ENCODE results near the gene CENPQ. TPM values are rescaled to one million over a fixed set of nuclear protein-coding genes. Genes with fewer than 3 reads are reported as not detected.

CENPQ gene, protein sequence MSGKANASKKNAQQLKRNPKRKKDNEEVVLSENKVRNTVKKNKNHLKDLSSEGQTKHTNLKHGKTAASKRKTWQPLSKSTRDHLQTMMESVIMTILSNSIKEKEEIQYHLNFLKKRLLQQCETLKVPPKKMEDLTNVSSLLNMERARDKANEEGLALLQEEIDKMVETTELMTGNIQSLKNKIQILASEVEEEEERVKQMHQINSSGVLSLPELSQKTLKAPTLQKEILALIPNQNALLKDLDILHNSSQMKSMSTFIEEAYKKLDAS
- total RNA-seq, result 10 to 100 TPM; 14.1 to 16.6 TPM

GRCh38 chr6:49462927-49463611 is at the start of gene CENPQ, which contains the start of gene MMUT:
CENPQ (plus strand) TSS chr6:49463370; CDS start chr6:49470177, 6,807 bp downstream.
MMUT (minus strand) TSS chr6:49463253; CDS start chr6:49459466, 3,787 bp downstream.
- Mint-ChIP-seq H3K36me3 (ENCODE audit: low read depth) (peaks cover 12% of the 10 kb centered on the region), H3K27me3 (no peaks in the 10 kb centered on the region), H3K9me3 (ENCODE audit: low read depth) (no peaks in the 10 kb centered on the region), H3K4me1 (peaks cover 34% of the 10 kb centered on the region), H3K27ac (peak within 1 kb of the TSS; percentile 96), H3K4me3 (peak within 1 kb of the TSS; percentile 97)
- ChIA-PET POLR2A (no interaction called here), CTCF (interaction anchor here (1.0 kb wide), 1 partner anchor 10 kb away, joined by 3 read pairs; no protein-coding TSS in a partner anchor)
- ATAC-seq, result peak; percentile 95
- DNase-seq, result peak; percentile 94
- intact Hi-C loops (cut with DNase I, micrococcal nuclease), result loop anchor here in 1 of 2 experiments (2.0 kb wide), 2 partner anchors 88 to 1986 kb away; partner anchors contain the start of genes C6orf141 and CD2AP

DNA sequence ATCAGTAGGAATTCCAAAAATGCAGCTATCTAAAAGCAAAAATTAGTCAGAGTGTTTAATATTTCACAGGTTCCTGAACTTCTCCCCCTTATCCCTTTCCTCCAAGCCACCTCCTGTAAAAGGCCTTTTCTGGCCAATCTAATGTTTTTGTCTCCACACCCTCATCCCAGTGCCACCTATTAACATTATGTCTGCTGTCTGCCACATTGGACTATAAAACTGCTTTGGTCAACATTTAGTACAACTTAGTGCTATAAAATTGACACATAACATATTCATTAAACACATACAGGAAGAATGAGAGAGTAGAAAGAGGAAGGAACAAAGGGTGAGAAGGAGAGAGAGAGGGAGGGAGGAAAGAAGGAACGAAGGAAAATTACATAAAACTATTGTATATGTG is 47.8 kb upstream of the CENPQ start:
- Mint-ChIP-seq H3K27ac (no peak overlapping the region), H3K36me3 (ENCODE audit: low read depth) (no peaks in the 10 kb centered on the region), H3K4me3 (no peak overlapping the region), H3K4me1 (no peaks in the 10 kb centered on the region), H3K9me3 (ENCODE audit: low read depth) (no peaks in the 10 kb centered on the region), H3K27me3 (peaks cover 11% of the 10 kb centered on the region)
- intact Hi-C loops (cut with DNase I, micrococcal nuclease), result no loop called here
- DNase-seq, result no peak
- ChIA-PET CTCF (no interaction called here), POLR2A (no interaction called here)
- no peak for ATAC-seq

- ChIA-PET CTCF (no interaction called here), POLR2A (no interaction called here)
- no peaks in the 10 kb centered on the region for H3K9me3 Mint-ChIP-seq (ENCODE audit: low read depth)
- DNase-seq, result no peak
- no peaks in the 10 kb centered on the region for H3K36me3 Mint-ChIP-seq (ENCODE audit: low read depth)
- H3K27me3 Mint-ChIP-seq, result peaks cover 11% of the 10 kb centered on the region
- intact Hi-C loops (cut with DNase I, micrococcal nuclease), result no loop called here
- no peak overlapping the region for H3K4me3 Mint-ChIP-seq
- H3K4me1 Mint-ChIP-seq, result no peaks in the 10 kb centered on the region
- H3K27ac Mint-ChIP-seq, result no peak overlapping the region
- no peak for ATAC-seq
These were observed 47.0 kb upstream of the CENPQ start for GRCh38 chr6:49416195-49416594.

- H3K4me3 Mint-ChIP-seq, result no peak overlapping the region
- DNase-seq (no peak), ATAC-seq (no peak)
- H3K9me3 Mint-ChIP-seq (ENCODE audit: low read depth), result no peaks in the 10 kb centered on the region
- CTCF ChIA-PET, result no interaction called here
- H3K4me1 Mint-ChIP-seq, result no peaks in the 10 kb centered on the region
- peaks cover 2% of the 10 kb centered on the region for H3K36me3 Mint-ChIP-seq (ENCODE audit: low read depth)
- POLR2A ChIA-PET, result no interaction called here
- intact Hi-C loops (cut with DNase I, micrococcal nuclease), result no loop called here
- H3K27me3 Mint-ChIP-seq, result no peaks in the 10 kb centered on the region
- H3K27ac Mint-ChIP-seq, result no peak overlapping the region
These were observed 39.4 kb upstream of the CENPQ start for GRCh38 chr6:49423817-49424216.

DNA sequence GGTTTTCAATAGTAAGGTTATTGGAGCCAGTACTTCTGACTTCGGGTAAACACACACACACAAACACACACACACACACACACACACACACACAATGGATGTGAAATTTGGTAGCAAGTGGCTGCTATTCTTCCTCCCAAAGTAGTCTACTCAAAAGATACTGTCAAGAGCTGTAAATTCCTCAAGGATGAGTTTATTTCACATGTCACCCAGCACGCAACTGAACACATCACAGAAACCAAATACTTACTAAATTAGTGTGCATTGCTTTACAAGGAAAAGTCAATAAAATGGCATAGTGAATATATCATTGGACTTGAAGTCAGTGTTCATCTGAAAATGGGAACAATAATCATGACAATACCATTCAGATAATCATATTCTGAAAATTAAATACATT is 33.0 kb upstream of the CENPQ start:
- H3K27ac Mint-ChIP-seq, result no peak overlapping the region
- peaks cover 25% of the 10 kb centered on the region for H3K36me3 Mint-ChIP-seq (ENCODE audit: low read depth)
- DNase-seq, result no peak
- H3K4me1 Mint-ChIP-seq, result no peaks in the 10 kb centered on the region
- no peaks in the 10 kb centered on the region for H3K9me3 Mint-ChIP-seq (ENCODE audit: low read depth)
- H3K4me3 Mint-ChIP-seq, result no peak overlapping the region
- ChIA-PET POLR2A (no interaction called here), CTCF (interaction anchor here (0.7 kb wide), 1 partner anchor 20 kb away, joined by 3 read pairs; no protein-coding TSS in a partner anchor)
- intact Hi-C loops (cut with DNase I, micrococcal nuclease), result no loop called here
- H3K27me3 Mint-ChIP-seq, result no peaks in the 10 kb centered on the region
- ATAC-seq, result no peak

- no peak overlapping the region for H3K4me3 Mint-ChIP-seq
- intact Hi-C loops (cut with DNase I, micrococcal nuclease), result no loop called here
- ATAC-seq (no peak), DNase-seq (no peak)
- no peaks in the 10 kb centered on the region for H3K9me3 Mint-ChIP-seq (ENCODE audit: low read depth)
- H3K4me1 Mint-ChIP-seq, result no peaks in the 10 kb centered on the region
- ChIA-PET POLR2A (no interaction called here), CTCF (interaction anchor here (0.9 kb wide), 1 partner anchor 19 kb away, joined by 3 read pairs; no protein-coding TSS in a partner anchor)
- H3K27me3 Mint-ChIP-seq, result no peaks in the 10 kb centered on the region
- H3K36me3 Mint-ChIP-seq (ENCODE audit: low read depth), result peaks cover 31% of the 10 kb centered on the region
- no peak overlapping the region for H3K27ac Mint-ChIP-seq
These were observed 32.3 kb upstream of the CENPQ start for GRCh38 chr6:49430866-49431265.

DNA sequence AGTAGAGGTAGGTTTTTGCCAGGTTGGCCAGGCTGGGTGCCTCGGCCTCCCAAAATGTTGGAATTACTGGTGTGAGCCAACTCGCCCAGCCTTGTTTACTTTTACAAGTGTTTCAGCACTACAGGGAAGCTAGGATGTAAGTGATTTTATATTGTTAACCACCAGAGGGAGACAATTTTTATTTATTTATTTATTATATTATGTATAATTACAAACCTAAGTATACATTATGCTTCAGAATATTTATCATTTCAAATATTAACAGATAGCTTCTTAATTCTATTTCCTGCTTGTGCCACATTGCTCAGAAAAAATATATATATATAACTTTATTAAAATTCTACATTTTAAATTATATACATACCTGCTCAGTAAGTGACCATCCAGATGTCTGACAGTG is 9.9 kb upstream of the CENPQ start:
- intact Hi-C loops (cut with DNase I, micrococcal nuclease), result no loop called here
- Mint-ChIP-seq H3K4me1 (peaks cover 6% of the 10 kb centered on the region), H3K9me3 (ENCODE audit: low read depth) (no peaks in the 10 kb centered on the region), H3K27me3 (no peaks in the 10 kb centered on the region), H3K4me3 (no peak overlapping the region), H3K27ac (no peak overlapping the region), H3K36me3 (ENCODE audit: low read depth) (peaks cover 22% of the 10 kb centered on the region)
- CTCF ChIA-PET, result interaction anchor here (0.8 to 1.3 kb wide), 3 partner anchors 9 to 18 kb away, joined by 3 read pairs; no protein-coding TSS in a partner anchor
- POLR2A ChIA-PET, result no interaction called here
- no peak for ATAC-seq
- no peak for DNase-seq

DNA sequence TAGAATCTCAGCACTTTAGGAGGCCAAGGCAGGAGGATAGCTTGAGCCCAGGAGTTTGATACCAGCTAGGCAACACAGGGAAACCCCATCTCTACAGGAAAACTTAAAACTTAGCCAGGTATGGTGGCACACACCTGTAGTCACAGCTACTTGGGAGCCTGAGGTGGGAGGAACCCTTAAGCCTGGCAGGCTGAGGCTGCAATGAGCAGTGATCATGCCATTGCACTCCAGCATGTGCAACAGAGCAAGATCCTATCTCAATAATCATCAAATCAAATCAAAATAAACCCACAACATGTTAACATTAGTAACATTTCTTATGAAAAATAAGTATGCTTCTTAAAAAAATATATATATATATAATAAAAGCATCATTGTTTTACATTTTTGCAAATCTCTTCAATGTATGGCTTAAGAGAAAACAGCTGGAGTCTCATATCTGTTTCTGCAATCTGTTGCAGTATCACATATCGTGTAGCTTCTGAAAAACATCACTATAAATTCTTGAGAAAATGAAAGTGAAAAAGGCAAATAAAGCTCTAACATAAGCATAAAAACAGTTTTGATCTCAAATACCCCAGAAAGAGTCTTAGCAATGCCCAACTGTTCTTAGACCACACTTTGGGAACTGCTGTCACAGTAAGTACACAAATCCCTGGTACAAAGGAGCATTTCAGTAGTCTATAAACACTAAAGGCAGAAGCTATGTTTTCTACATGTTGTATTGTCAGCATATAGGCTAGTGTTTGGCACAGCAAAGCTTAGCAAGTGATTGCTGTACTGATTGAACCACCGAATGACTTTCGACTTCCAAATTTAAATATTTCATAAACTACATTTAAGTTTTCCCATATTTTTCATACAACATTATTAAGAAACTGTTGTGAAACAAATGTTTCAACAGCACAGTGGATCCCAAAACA is 8.1 kb upstream of the CENPQ start:
- DNase-seq, result no peak
- H3K4me1 Mint-ChIP-seq, result peaks cover 9% of the 10 kb centered on the region
- ATAC-seq, result no peak
- H3K27me3 Mint-ChIP-seq, result no peaks in the 10 kb centered on the region
- intact Hi-C loops (cut with DNase I, micrococcal nuclease), result no loop called here
- peaks cover 24% of the 10 kb centered on the region for H3K36me3 Mint-ChIP-seq (ENCODE audit: low read depth)
- no peak overlapping the region for H3K4me3 Mint-ChIP-seq
- no peak overlapping the region for H3K27ac Mint-ChIP-seq
- POLR2A ChIA-PET, result no interaction called here
- CTCF ChIA-PET, result interaction anchor here (0.9 to 1.2 kb wide), 3 partner anchors 9 to 29 kb away, joined by 3 read pairs; no protein-coding TSS in a partner anchor
- H3K9me3 Mint-ChIP-seq (ENCODE audit: low read depth), result no peaks in the 10 kb centered on the region

- CTCF ChIA-PET, result no interaction called here
- Mint-ChIP-seq H3K27me3 (no peaks in the 10 kb centered on the region), H3K27ac (no peak overlapping the region), H3K36me3 (ENCODE audit: low read depth) (peaks cover 16% of the 10 kb centered on the region), H3K9me3 (ENCODE audit: low read depth) (no peaks in the 10 kb centered on the region), H3K4me1 (peaks cover 21% of the 10 kb centered on the region), H3K4me3 (no peak overlapping the region)
- DNase-seq (no peak), ATAC-seq (no peak)
- intact Hi-C loops (cut with DNase I, micrococcal nuclease), result no loop called here
- POLR2A ChIA-PET, result no interaction called here
These were observed 5.4 kb upstream of the CENPQ start for GRCh38 chr6:49457771-49458170.

DNA sequence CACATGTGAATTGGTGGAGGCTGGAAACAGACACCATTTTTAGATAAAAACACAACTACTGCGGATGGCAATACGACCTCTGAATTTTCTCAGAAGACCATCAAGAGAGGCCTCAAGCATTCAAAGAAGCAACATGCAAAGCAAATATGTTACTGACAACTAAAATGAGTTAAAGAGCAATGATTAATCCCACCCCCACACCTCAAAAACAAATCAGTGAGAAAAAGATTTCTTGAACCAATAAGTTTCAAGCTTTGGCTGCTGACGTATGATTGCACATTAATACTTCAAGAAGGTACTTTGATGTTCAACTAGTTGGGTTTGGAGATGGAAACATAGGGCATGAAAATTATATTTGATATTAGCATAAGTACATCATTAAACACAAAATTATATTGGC is 1.1 kb upstream of the CENPQ start:
- Mint-ChIP-seq H3K36me3 (ENCODE audit: low read depth) (peaks cover 13% of the 10 kb centered on the region), H3K9me3 (ENCODE audit: low read depth) (no peaks in the 10 kb centered on the region), H3K4me1 (peaks cover 34% of the 10 kb centered on the region), H3K4me3 (peak overlapping the region; percentile 97), H3K27me3 (no peaks in the 10 kb centered on the region), H3K27ac (peak overlapping the region; percentile 96)
- no peak for ATAC-seq
- ChIA-PET POLR2A (no interaction called here), CTCF (interaction anchor here (1.0 kb wide), 1 partner anchor 9 kb away, joined by 3 read pairs; no protein-coding TSS in a partner anchor)
- intact Hi-C loops (cut with DNase I, micrococcal nuclease), result loop anchor here in 1 of 2 experiments (2.0 kb wide), 2 partner anchors 89 to 1985 kb away; partner anchors contain the start of genes C6orf141 and CD2AP
- DNase-seq, result no peak

DNA sequence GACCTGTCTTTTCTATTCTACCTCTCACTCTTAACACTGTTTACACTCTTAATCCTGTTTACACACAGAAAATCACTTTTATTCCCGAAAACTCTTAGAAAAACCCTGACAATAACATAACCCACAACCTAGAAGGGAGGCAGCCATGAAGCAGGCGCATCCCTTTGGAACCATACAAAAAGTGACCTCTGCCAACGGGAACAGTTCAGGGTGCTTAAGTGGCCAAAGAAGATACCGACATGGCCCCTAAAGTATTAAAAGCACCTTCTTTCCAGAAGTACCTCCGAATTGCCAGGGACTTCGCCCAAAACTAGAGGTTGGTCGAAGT is 607 bp upstream of the CENPQ start:
- peak overlapping the region; percentile 96 for H3K27ac Mint-ChIP-seq
- H3K4me3 Mint-ChIP-seq, result peak overlapping the region; percentile 97
- H3K27me3 Mint-ChIP-seq, result no peaks in the 10 kb centered on the region
- H3K36me3 Mint-ChIP-seq (ENCODE audit: low read depth), result peaks cover 13% of the 10 kb centered on the region
- ChIA-PET POLR2A (no interaction called here), CTCF (interaction anchor here (1.0 kb wide), 1 partner anchor 9 kb away, joined by 3 read pairs; no protein-coding TSS in a partner anchor)
- H3K4me1 Mint-ChIP-seq, result peaks cover 34% of the 10 kb centered on the region
- ATAC-seq, result peak; percentile 4
- no peaks in the 10 kb centered on the region for H3K9me3 Mint-ChIP-seq (ENCODE audit: low read depth)
- intact Hi-C loops (cut with DNase I, micrococcal nuclease), result loop anchor here in 1 of 2 experiments (2.0 kb wide), 2 partner anchors 88 to 1986 kb away; partner anchors contain the start of genes C6orf141 and CD2AP
- DNase-seq, result no peak

All from activated CD4-positive, alpha-beta T cell treated with anti-CD3 and anti-CD28 coated beads for 36 hours (primary cell).